AG09319 (cell line): ENCODE data around the gene TIGD4.
A peak's percentile ranks its signal among the peaks of the same experiment; 100 is the strongest.

Experiments
- DNase-seq: peaks from one replicate; pipeline ENCODE4 v3.0.0-alpha.2; 2010; ENCODE audit warnings: low read depth; ENCODE audit errors: extremely low read depth
- TF ChIP-seq, protein P1 (sequence below): IDR thresholded peaks from 2 replicates; pipeline ENCODE4 v1.5.1; 2011; ENCODE audit warnings: low read depth, mild to moderate bottlenecking, inconsistent platforms, low read length, moderate library complexity

Gene TIGD4

GRCh38 chr4:152779513-152780266, at the start of gene TIGD4, which contains the start of gene ARFIP1:
Gene TIGD4 (minus strand): TSS chr4:152779730. CDS start chr4:152771004, 8,726 bp downstream.
Gene ARFIP1 (plus strand): TSS chr4:152779954. CDS start chr4:152829634, 49,680 bp downstream.
- TF ChIP-seq, protein P1, sequence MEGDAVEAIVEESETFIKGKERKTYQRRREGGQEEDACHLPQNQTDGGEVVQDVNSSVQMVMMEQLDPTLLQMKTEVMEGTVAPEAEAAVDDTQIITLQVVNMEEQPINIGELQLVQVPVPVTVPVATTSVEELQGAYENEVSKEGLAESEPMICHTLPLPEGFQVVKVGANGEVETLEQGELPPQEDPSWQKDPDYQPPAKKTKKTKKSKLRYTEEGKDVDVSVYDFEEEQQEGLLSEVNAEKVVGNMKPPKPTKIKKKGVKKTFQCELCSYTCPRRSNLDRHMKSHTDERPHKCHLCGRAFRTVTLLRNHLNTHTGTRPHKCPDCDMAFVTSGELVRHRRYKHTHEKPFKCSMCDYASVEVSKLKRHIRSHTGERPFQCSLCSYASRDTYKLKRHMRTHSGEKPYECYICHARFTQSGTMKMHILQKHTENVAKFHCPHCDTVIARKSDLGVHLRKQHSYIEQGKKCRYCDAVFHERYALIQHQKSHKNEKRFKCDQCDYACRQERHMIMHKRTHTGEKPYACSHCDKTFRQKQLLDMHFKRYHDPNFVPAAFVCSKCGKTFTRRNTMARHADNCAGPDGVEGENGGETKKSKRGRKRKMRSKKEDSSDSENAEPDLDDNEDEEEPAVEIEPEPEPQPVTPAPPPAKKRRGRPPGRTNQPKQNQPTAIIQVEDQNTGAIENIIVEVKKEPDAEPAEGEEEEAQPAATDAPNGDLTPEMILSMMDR, result peak; percentile 37

DNA sequence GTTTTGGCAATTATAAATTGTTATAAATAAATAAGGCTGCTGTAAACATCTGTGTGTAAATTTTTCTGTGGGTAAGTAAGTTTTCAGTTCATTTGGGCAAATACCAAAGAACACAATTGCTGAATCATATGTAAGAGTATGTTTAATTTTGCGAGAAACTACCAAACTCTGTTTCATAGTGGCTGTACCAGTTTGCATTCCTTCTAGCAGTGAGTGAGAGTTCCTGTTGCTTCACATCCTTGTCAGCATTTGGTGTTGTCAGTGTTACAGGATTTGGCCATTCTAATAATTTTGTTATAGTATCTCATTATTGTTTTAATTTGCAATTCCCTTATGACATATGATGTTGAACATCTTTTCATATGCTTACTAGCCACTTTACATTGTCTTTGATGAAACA, 48.6 kb upstream of the TIGD4 start:
- TF ChIP-seq, protein P1, result no peak
- DNase-seq, result no peak

More at GRCh38 chr4:152779513-152780266, at the start of gene TIGD4, which contains the start of gene ARFIP1:
- peak; percentile 92 for DNase-seq

GRCh38 chr4:152825336-152825735, 45.8 kb upstream of the TIGD4 start:
- DNase-seq, result no peak

GRCh38 chr4:152824561-152824960, 45.0 kb upstream of the TIGD4 start:
- DNase-seq, result no peak
- TF ChIP-seq, protein P1, result no peak

More at GRCh38 chr4:152825336-152825735, 45.8 kb upstream of the TIGD4 start:
- TF ChIP-seq, protein P1, result no peak

- TF ChIP-seq, protein P1, result no peak
Observed at GRCh38 chr4:152822323-152822722, 42.8 kb upstream of the TIGD4 start.

DNA sequence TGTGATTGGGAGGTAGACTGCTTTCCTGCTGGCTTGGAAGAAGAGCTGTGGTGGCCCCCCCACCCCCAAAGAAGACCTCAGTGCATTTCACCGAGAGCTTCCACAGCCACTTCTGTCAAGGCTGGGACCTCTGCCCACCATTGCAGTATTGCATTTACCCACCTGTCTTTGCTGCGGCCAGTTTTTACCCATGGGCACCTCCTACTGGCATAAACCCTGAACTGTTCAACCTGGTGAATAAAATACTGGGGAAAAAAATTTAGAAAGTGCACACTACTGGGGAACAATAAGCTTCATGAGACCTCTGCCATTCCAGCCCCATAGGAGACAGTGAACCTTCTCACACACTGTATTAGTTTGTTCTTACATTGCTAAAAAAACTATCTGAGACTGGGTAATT, 40.5 kb upstream of the TIGD4 start:
- DNase-seq, result no peak
- TF ChIP-seq, protein P1, result no peak

More at GRCh38 chr4:152822323-152822722, 42.8 kb upstream of the TIGD4 start:
- no peak for DNase-seq

GRCh38 chr4:152819026-152819645, 39.6 kb upstream of the TIGD4 start:
- TF ChIP-seq, protein P1, result no peak
- no peak for DNase-seq
